ENCODE results near the gene EP300.

Gene EP300

DNA sequence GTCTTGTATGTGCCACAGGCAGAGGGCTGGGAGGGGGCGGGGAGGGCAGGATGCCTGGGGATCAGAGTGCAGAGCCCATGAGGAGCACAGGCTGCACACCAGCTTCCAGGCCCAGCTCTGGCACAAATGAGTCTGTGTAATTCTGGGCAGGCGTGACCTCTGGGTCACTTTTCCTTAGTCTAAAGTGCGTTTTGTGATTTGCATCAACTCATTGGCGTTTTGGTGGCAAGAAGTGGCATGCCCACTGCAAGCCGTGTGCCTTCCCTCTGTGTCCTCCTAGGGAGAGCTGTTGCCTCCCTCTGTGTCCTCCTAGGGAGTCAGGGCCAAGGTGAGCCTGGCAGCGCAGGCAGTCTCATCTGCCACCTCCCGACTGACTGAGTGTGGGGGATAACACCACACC is 131.1 kb downstream of the EP300 start:
- TF ChIP-seq, protein P1, sequence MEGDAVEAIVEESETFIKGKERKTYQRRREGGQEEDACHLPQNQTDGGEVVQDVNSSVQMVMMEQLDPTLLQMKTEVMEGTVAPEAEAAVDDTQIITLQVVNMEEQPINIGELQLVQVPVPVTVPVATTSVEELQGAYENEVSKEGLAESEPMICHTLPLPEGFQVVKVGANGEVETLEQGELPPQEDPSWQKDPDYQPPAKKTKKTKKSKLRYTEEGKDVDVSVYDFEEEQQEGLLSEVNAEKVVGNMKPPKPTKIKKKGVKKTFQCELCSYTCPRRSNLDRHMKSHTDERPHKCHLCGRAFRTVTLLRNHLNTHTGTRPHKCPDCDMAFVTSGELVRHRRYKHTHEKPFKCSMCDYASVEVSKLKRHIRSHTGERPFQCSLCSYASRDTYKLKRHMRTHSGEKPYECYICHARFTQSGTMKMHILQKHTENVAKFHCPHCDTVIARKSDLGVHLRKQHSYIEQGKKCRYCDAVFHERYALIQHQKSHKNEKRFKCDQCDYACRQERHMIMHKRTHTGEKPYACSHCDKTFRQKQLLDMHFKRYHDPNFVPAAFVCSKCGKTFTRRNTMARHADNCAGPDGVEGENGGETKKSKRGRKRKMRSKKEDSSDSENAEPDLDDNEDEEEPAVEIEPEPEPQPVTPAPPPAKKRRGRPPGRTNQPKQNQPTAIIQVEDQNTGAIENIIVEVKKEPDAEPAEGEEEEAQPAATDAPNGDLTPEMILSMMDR (conservative IDR thresholded peaks at IDR 0.05) = no peak
- H3K27ac ChIP-seq = no peak overlapping the region

DNA sequence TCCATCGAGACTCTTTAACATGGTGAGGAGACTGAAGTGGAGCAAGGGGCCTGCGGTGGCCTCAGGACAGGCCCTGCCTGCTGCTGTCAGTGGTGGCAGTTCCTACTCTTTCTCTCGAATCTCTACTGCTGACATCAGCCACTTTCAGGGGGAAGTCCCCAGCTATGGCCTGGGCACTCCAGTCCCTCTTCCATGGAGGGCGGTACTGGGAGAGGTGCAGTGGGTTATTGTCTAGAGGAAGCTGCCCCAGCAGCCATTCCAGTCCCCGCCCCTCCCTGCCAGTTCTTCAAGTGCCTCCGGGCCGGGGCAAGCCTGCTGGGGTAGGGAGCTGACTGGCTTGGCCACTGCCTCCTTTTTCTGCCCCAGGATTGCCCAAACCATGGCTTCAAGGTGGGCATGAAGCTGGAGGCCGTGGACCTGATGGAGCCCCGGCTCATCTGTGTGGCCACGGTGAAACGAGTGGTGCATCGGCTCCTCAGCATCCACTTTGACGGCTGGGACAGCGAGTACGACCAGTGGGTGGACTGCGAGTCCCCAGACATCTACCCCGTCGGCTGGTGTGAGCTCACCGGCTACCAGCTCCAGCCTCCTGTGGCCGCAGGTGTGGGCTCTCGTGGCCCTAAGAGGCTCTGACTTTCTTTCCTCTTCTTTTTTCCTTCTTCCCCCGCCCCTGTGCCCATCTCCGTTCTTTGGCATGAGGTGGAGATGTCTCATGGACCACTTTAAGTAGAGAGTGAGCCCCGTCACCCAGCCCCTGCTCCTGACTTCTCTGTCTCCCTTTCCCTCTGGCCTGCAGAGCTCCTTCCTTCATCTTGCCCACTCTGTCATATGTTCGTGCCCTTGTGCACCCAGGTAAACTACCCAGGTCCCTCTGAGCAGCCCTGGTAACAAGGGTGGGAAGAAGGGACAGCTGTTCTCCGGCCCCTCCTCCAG is 134.6 kb downstream of the EP300 start:
- TF ChIP-seq, protein P1 (conservative IDR thresholded peaks at IDR 0.05) = no peak
- no peak overlapping the region for H3K27ac ChIP-seq

DNA sequence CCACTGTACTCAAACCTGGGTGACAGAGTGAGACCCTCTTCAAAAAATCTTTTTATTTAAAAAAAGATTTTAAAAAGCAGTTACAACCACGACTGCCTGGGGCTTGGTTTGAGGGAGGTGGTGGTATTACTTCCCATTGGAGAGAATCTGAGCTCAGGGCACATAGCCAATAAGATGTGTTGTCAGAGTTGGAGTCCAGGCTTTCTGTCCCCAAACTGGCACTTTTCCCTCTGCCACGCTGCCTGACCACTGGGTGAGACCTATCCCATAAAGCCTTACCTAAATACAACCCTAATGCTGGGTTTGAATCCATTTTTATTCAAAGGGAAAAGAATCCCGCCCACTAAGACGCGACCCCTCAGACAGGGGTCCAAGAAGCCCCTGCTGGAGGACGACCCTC is 136.8 kb downstream of the EP300 start:
- TF ChIP-seq, protein P1 (conservative IDR thresholded peaks at IDR 0.05) = no peak
- no peak overlapping the region for H3K27ac ChIP-seq
